A549 treated with RU486 at 1 μM for 4 hours (cell line): Measurements from ENCODE around the gene SYCP3. TPM values are rescaled to one million over a fixed set of nuclear protein-coding genes. Genes with fewer than 3 reads are reported as not detected.

Experiments used
- total RNA-seq: library from RNA; stranded (reverse); fragments of 200-300 nt; extraction: Qiagen RNA extraction; gene quantifications from 5 replicates; pipeline ENCODE4 v1.2.3, GENCODE V29; 2022; ENCODE audit warnings: low read depth

The SYCP3 gene
- total RNA-seq, result 0.13 TPM in 1 of 5 replicates, not detected in the others

GRCh38 chr12:101738920-101739665 is at the start of gene SYCP3:
Gene SYCP3 (minus strand): TSS chr12:101739462. CDS start chr12:101737935, 1,527 bp downstream.

GRCh38 chr12:101697197-101697929 is 41.9 kb downstream of the SYCP3 start, which contains the start of gene CHPT1:
Gene CHPT1 (plus strand): TSS chr12:101697640. CDS start chr12:101697862, 222 bp downstream.

Other genes with a start within 250 kb of the SYCP3 start
- not detected in 5 replicates for gene MYBPC1, start 144.5 kb downstream of the SYCP3 start, total RNA-seq
- gene CHPT1, start 41.8 kb downstream of the SYCP3 start, total RNA-seq, result 50.1 to 82.2 TPM (median 73.4 TPM) in 5 replicates
- gene GNPTAB, start 91.5 kb upstream of the SYCP3 start, total RNA-seq, result 7.6 to 15.0 TPM (median 14.0 TPM) in 5 replicates
- gene DRAM1, start 138.1 kb upstream of the SYCP3 start, total RNA-seq, result 19.2 to 26.6 TPM (median 23.3 TPM) in 5 replicates